Endothelial cell of umbilical vein (primary cell): ENCODE results near the gene TNNT3.

Source experiments
- CTCF ChIP-seq, 2 donors: IDR thresholded peaks; 1 replicate in 1 of 2; 2 replicates in 1 of 2; pipeline ENCODE4 v1.5.1; 2011; ENCODE audit warnings: low read length in 2 of 2, mild to moderate bottlenecking in 2 of 2, moderate library complexity in 2 of 2, control low read depth in 1 of 2, inconsistent platforms in 1 of 2, low read depth in 1 of 2; ENCODE audit not compliant: insufficient read depth in 1 of 2; ENCODE audit errors: extremely low read depth in 1 of 2
- EZH2 ChIP-seq: IDR thresholded peaks from 2 replicates; pipeline ENCODE4 v1.6.1; 2012; ENCODE audit warnings: borderline replicate concordance, low read depth, mild to moderate bottlenecking, moderate library complexity, low read length, inconsistent platforms; ENCODE audit not compliant: severe bottlenecking
- FOS ChIP-seq: IDR thresholded peaks from 2 replicates; pipeline ENCODE4 v1.6.1; 2011; ENCODE audit warnings: mild to moderate bottlenecking, low read length, moderate library complexity, borderline replicate concordance; ENCODE audit not compliant: insufficient read depth
- GATA2 ChIP-seq: IDR thresholded peaks from 2 replicates; pipeline ENCODE4 v1.7.0; 2011; ENCODE audit warnings: low read depth, mild to moderate bottlenecking, moderate library complexity, mixed read lengths, low read length; ENCODE audit not compliant: insufficient read length, insufficient read depth
- MAX ChIP-seq: IDR thresholded peaks from 2 replicates; pipeline ENCODE4 v1.6.1; 2011; ENCODE audit not compliant: insufficient read depth, insufficient read length
- MYC ChIP-seq: IDR thresholded peaks from one replicate; pipeline ENCODE4 v1.6.1; 2011; ENCODE audit warnings: mild to moderate bottlenecking, low read depth, low read length
- POLR2A ChIP-seq: IDR thresholded peaks from 2 replicates; pipeline ENCODE4 v1.6.1; 2012; ENCODE audit warnings: low read depth, mild to moderate bottlenecking, control low read depth, low read length
- POLR2AphosphoS5 ChIP-seq: IDR thresholded peaks from 2 replicates; pipeline ENCODE4 v1.6.1; 2012; ENCODE audit warnings: low read depth, mild to moderate bottlenecking, control low read depth, low read length, moderate library complexity; ENCODE audit not compliant: insufficient read depth

GRCh38 chr11:1938343-1939005 lies 19.0 kb downstream of the TNNT3 start:
- TF ChIP-seq CTCF (IDR thresholded peaks at IDR 0.05; ENCODE audit: extremely low read depth in 1 of 2, insufficient read depth in 1 of 2, low read depth in 1 of 2, low read length in 2 of 2): no peak
- no peak for TF ChIP-seq EZH2
- no peak for TF ChIP-seq MYC
- no peak for TF ChIP-seq POLR2A
- no peak for TF ChIP-seq GATA2
- no peak for TF ChIP-seq MAX
- TF ChIP-seq POLR2AphosphoS5: no peak
- no peak for TF ChIP-seq FOS
